T-helper 17 cell (primary cell): Measurements from ENCODE around the gene RCAN2. TPM values are rescaled to one million over a fixed set of nuclear protein-coding genes. Genes with fewer than 3 reads are reported as not detected.

Experiments
- ATAC-seq: fragments of 150-1000 bp; cut with Tn5 transposase; 2 replicates; pipeline ENCODE4 v1.10.0; 2021; ENCODE audit warnings: mild to moderate bottlenecking, moderate library complexity
- DNase-seq, 3 donors: peaks; one replicate each; pipeline versions ENCODE4 v3.0.0 to v3.0.0-alpha.2; 2020 to 2021
- H3K9me3 ChIP-seq: one replicate; pipeline ENCODE4 v1.7.0; 2013; ENCODE audit warnings: low read length, mild to moderate bottlenecking; ENCODE audit not compliant: control insufficient read depth, poor library complexity, severe bottlenecking
- H3K27ac Mint-ChIP-seq: one replicate; pipeline ENCODE4 v1.8.0; 2022; ENCODE audit warnings: mild to moderate bottlenecking, moderate library complexity, mixed read lengths
- H3K27me3 Mint-ChIP-seq: one replicate; pipeline ENCODE4 v1.8.0; 2022; ENCODE audit warnings: mixed read lengths
- H3K36me3 Mint-ChIP-seq: one replicate; pipeline ENCODE4 v1.8.0; 2022; ENCODE audit warnings: low read depth, mixed read lengths
- H3K4me1 Mint-ChIP-seq: one replicate; pipeline ENCODE4 v1.8.0; 2022; ENCODE audit warnings: mild to moderate bottlenecking, mixed read lengths
- H3K4me3 Mint-ChIP-seq: one replicate; pipeline ENCODE4 v1.8.0; 2022; ENCODE audit warnings: mild to moderate bottlenecking, moderate library complexity, mixed read lengths
- total RNA-seq, 4 donors: library from RNA in 2 of 4; stranded (reverse) in 2 of 4; gene quantifications; one replicate each; pipeline ENCODE4 v1.2.3 and lab custom pipeline; 2022 to 2026

RCAN2 gene
- total RNA-seq, 2 donors from 2014 or later = not detected

- H3K36me3 Mint-ChIP-seq = no peaks in the 10 kb centered on the region
- ATAC-seq = no peak
Observed at GRCh38 chr6:46509063-46509462, 17.8 kb upstream of the RCAN2 start.

GRCh38 chr6:46507426-46507825 lies 16.2 kb upstream of the RCAN2 start:
- ATAC-seq = no peak

More at GRCh38 chr6:46509063-46509462, 17.8 kb upstream of the RCAN2 start:
- Mint-ChIP-seq H3K27me3 (peaks cover 30% of the 10 kb centered on the region), H3K27ac (no peak overlapping the region), H3K4me3 (no peak overlapping the region), H3K4me1 (no peaks in the 10 kb centered on the region)
- H3K9me3 ChIP-seq = no peaks in the 10 kb centered on the region
- no peak for DNase-seq

DNA sequence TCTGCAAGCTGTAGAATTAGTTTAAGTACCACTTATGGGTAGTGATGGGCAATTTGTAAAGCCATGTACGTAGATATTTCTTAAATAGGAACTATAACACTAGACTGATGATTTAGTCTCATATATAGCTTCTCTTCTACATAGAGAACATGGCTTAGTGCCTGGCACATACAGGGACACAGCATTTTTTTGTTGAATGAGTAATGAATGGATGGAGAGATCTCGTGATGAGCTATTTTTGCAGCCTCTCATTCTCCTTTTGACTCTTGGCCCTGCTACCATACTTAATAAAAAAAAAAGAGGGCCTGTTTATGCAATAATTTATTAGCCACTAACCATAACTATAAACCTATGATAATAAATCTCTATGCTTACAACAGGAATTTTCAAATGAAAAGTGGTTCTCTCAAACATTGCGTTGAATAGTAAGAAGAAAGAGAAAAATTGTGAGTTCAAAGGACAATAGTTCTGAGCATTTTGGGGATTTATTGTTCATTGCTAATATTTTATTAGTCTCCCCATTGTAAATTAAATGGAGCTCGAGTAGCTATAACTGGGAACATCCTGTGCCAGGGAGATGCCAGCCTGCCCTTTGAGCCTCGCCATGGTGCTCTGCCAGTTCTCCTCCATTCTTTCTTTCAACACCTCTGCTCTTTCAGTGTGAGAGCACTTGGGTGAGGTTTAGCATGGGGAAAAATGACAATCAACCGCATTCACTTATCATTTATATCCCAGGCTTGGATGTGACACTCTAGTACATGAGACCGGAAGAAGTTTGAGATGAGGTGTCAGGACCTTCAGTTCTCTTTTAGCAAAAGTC lies 14.7 kb upstream of the RCAN2 start:
- Mint-ChIP-seq H3K4me3 (no peak overlapping the region), H3K4me1 (no peaks in the 10 kb centered on the region), H3K36me3 (no peaks in the 10 kb centered on the region), H3K27ac (no peak overlapping the region), H3K27me3 (peaks cover 37% of the 10 kb centered on the region)
- ATAC-seq (no peak), DNase-seq (no peak)
- no peaks in the 10 kb centered on the region for H3K9me3 ChIP-seq

More at GRCh38 chr6:46507426-46507825, 16.2 kb upstream of the RCAN2 start:
- Mint-ChIP-seq H3K27me3 (peaks cover 30% of the 10 kb centered on the region), H3K4me1 (no peaks in the 10 kb centered on the region), H3K27ac (no peak overlapping the region), H3K4me3 (no peak overlapping the region), H3K36me3 (no peaks in the 10 kb centered on the region)
- no peak for DNase-seq
- H3K9me3 ChIP-seq = no peaks in the 10 kb centered on the region

DNA sequence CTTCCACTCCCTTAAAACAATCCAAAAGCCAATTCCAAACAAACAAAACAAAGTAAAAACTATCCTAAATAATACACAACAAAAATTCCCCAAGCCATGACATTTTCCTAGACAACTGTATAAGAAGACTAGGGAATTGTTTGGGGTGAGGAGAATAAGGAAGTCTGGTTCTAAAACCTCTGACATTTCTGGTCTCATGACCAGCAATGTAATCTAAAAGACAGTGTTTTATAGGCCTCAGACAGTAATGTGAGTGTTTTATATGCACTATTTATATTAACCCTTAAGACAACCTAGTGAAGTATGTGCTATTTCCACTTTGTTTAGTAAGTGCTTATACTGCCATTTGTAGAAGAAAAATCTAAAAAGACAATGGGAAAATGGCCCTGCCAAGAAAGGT lies 13.0 kb upstream of the RCAN2 start:
- Mint-ChIP-seq H3K4me3 (no peak overlapping the region), H3K27ac (no peak overlapping the region), H3K36me3 (no peaks in the 10 kb centered on the region), H3K4me1 (no peaks in the 10 kb centered on the region), H3K27me3 (peaks cover 54% of the 10 kb centered on the region)
- DNase-seq (no peak), ATAC-seq (no peak)
- no peaks in the 10 kb centered on the region for H3K9me3 ChIP-seq

DNA sequence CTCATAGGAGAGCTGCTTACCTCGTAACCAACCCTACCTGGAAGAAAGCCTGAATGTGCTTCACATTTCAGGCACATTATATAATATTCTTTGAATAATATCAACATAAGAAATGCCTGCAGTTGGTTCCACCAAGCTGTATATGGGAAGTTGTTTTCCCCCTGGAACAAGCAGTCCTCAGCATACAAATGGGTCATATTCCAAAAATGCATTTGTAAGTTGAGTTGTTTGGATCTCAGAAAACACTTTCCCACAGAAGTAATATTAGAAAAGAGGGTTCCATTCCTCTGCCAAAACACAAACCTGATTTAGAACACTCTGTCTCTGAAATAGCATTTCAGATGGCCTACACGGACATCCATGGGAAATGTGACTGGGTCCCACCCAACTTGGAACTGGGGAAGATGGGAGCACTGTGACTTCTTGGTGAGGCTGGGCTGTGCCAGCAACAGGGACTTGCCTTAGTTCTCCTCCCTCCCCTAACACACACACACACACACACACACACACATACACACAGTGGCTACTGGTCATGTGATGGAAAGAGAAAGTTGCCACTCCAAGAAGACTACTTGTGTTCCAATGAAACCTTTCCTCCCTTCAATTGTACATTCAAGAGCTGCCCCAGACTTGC lies 11.4 kb upstream of the RCAN2 start:
- H3K36me3 Mint-ChIP-seq = no peaks in the 10 kb centered on the region
- no peaks in the 10 kb centered on the region for H3K4me1 Mint-ChIP-seq
- DNase-seq (no peak), ATAC-seq (no peak)
- no peak overlapping the region for H3K27ac Mint-ChIP-seq
- H3K27me3 Mint-ChIP-seq = peaks cover 45% of the 10 kb centered on the region
- no peak overlapping the region for H3K4me3 Mint-ChIP-seq
- no peaks in the 10 kb centered on the region for H3K9me3 ChIP-seq

DNA sequence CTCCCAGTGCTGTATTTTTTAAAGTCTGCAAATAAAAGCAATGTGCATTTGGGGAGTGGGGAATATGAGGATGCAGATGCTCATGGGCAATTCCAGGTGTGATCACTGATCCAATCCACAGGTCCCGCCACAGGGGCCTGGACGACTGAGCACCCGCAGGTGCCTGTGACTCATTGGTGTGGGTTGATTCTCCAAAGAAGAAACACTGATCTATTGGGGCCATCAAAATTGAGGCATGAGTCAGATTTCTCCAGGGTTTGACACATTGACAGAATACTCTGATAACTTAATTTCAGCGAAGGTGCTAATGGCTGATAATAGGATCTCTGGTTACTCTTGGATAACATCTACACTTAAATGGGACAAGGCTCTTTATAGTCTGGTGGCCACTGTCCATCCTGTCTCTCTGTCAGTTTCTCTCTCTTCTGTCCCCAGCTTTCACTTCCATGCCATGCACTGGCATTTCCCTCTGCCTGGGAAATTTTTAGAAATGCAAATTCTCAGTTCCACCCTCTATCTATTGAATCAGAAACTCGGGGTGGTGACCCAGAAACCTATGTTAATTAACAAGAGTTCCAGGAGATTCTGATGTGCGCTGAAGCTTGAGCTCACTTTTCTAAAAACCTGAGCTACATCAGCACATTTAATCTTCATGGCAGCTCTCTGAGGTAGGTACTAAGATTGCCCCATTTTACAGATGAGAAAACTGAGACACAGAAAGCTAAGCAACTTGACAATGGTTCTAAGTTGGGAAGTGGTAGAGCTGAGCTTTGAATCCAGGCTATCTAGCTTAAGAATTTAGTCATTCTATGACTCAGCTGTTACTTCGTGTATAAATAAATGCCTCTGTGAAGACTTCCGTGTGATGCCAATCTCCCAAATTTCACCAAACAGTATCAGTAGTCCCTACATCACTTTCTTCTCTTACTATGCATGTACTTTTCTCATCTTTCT lies 10.2 kb upstream of the RCAN2 start:
- Mint-ChIP-seq H3K27ac (no peak overlapping the region), H3K4me1 (no peaks in the 10 kb centered on the region), H3K4me3 (no peak overlapping the region), H3K36me3 (no peaks in the 10 kb centered on the region), H3K27me3 (peaks cover 52% of the 10 kb centered on the region)
- no peaks in the 10 kb centered on the region for H3K9me3 ChIP-seq
- no peak for ATAC-seq
- DNase-seq = no peak

DNA sequence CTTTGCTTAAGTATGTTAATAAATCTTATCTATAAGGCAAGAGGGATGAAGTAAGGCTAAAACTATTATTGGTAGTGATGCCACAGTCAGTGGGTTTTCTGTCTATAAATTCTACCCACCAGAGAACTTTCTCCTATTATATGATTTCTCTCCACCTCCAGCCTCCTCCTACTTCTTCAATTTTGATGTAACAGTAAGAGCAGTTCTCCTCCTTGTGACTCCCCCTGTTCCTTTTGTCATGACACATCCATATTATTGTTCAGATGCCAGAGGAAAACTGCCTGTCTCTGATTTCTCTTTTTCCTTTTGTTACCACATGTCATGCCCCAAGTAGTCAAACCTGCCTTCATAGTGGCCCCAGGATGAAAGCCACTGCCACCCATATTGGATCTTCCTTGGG lies 9.1 kb upstream of the RCAN2 start:
- DNase-seq = no peak
- peaks cover 52% of the 10 kb centered on the region for H3K27me3 Mint-ChIP-seq
- H3K4me3 Mint-ChIP-seq = no peak overlapping the region
- H3K27ac Mint-ChIP-seq = no peak overlapping the region
- no peaks in the 10 kb centered on the region for H3K4me1 Mint-ChIP-seq
- H3K36me3 Mint-ChIP-seq = no peaks in the 10 kb centered on the region
- H3K9me3 ChIP-seq = no peaks in the 10 kb centered on the region
- no peak for ATAC-seq

DNA sequence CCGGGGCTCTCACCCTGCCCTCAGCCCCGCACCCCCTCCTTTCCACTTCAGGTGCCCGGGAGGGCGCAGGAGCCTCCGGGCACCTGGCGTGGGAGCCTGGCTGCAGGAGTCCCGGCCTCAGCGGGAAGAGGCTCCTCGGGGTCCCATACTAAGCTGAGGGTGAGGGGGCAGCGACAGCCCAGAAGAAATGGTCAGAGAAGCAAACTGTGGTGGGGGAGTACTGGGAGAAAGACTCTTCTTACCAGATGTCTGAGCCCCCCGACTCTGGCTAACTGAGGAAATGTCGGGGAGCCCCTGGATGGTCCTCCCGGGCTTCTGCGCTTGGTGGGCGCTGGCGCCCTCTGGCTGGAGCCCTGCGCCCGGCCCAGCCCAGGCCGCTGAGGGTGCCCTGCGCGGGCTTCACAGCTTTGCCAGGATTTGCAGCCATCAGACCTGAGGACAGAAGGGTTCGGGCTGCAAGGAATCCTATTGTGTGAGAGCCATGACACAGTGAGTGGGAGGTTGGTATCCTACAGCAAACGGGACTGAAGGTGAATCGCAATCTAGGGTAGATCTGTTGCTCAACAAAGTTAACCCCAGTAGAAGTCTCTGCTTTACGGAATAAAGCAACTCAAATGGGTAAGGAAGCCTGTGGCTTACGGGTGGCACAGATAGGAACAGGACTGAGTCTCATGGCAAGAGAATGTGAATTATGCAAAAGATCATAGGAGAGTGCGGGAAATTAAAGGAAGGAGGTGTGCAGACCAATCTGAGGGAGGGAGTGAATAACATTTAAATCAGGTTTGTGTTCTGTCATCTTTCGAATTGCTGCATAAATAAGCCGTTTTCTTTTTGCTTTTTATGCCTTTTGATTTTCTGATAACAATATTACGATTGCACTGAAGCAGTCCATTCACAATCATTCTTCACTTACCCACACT lies 639 bp upstream of the RCAN2 start:
- Mint-ChIP-seq H3K36me3 (peaks cover 5% of the 10 kb centered on the region), H3K4me3 (peak overlapping the region; percentile 66), H3K27ac (no peak overlapping the region), H3K27me3 (peaks cover 81% of the 10 kb centered on the region), H3K4me1 (peaks cover 10% of the 10 kb centered on the region)
- ATAC-seq (peak; percentile 33), DNase-seq (no peak)
- no peaks in the 10 kb centered on the region for H3K9me3 ChIP-seq

DNA sequence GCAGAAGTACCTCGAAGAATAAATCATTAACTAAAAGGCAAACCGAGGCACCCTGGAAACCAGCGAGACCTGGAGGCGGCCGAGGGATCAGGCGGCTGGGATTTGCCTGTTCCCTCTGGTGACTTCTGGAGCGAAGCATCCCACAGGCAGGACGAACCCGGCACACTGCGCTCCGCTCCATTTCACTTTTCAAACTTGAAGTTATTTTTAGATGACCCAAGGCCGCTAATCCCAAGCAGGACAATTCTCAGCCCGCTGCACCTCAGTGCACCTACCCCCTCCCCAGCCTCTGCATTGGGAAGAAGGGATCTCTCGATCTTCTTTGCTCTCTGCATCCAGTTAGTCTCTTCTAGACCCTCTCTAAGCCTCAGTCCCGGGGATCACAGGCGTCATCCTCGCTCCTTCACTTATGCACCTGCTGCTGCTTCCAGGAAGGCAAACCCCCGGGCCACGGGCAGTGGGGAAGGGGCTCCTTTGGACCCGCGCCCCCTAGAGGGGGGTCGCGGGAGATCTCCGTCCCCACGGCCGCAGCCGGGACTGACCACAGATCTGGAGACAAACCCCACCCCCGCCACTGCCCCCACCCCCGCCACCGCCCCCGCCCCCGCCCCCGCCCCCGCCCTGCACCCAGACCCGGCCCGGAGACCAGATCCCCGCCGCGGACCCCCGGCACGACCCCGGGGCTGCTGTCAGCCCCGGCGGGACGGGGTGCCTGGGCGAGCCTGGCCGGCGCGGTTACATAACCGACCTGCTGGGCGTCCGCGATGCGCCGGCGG lies 636 bp downstream of the RCAN2 start:
- no peak overlapping the region for H3K27ac Mint-ChIP-seq
- H3K9me3 ChIP-seq = no peaks in the 10 kb centered on the region
- DNase-seq = no peak
- peaks cover 82% of the 10 kb centered on the region for H3K27me3 Mint-ChIP-seq
- ATAC-seq = no peak
- H3K36me3 Mint-ChIP-seq = peaks cover 6% of the 10 kb centered on the region
- H3K4me3 Mint-ChIP-seq = peak overlapping the region; percentile 77
- H3K4me1 Mint-ChIP-seq = peaks cover 10% of the 10 kb centered on the region

- Mint-ChIP-seq H3K36me3 (peaks cover 5% of the 10 kb centered on the region), H3K4me1 (peaks cover 7% of the 10 kb centered on the region), H3K27ac (no peak overlapping the region), H3K4me3 (no peak overlapping the region), H3K27me3 (peaks cover 75% of the 10 kb centered on the region)
- no peak for DNase-seq
- no peak for ATAC-seq
- H3K9me3 ChIP-seq = no peaks in the 10 kb centered on the region
Observed at GRCh38 chr6:46486181-46486580, 5.1 kb downstream of the RCAN2 start.

DNA sequence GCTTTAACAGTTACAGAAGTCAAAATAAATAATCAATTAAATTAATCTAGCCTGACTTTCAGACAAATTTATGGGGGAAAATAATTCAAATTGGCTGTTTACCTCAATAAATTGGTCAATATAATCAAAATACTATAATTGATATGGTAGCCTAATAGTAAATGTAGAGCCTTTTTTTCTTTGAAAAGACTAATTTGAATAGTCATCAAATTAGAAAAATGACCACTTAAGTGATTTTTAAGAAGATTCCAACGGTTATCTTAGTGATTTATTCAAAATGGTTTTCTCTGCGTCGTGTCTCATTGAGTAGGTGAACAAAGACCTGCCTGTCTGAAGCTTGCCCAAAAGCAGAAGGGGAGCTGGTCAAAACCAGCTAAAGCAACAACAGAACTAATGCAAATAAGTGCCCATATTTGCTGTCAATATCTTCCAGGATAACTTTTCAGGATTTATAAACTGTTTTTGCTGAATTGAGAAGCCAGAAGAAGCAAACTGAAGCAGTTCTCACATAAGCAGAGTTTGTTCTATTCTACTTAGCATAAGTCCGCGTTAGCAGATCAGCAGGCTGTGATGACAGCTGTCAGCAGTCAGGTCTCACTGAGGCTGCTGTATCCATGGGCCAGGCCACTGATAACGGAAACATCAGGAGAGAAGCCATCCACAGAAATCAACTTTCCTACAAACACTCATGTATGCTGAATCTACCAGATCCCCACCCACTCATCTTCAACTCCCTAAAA lies 7.0 kb downstream of the RCAN2 start:
- peaks cover 76% of the 10 kb centered on the region for H3K27me3 Mint-ChIP-seq
- no peak for DNase-seq
- peaks cover 5% of the 10 kb centered on the region for H3K36me3 Mint-ChIP-seq
- H3K4me1 Mint-ChIP-seq = no peaks in the 10 kb centered on the region
- no peak overlapping the region for H3K4me3 Mint-ChIP-seq
- H3K27ac Mint-ChIP-seq = no peak overlapping the region
- H3K9me3 ChIP-seq = no peaks in the 10 kb centered on the region
- ATAC-seq = no peak
